GM21576 (cell line): Measurements from ENCODE around the gene AGPAT1.
A peak's percentile ranks its signal among the peaks of the same experiment; 100 is the strongest.
"Not testable (repeated sequence)": the region's sequence is repeated elsewhere in the genome, so short reads cannot be mapped to it uniquely, and the experiment has no call there.

Source experiments
- ATAC-seq: cut with Tn5 transposase; IDR thresholded peaks from one replicate; pipeline ENCODE4 v1.9.1; 2021; ENCODE audit warnings: mild to moderate bottlenecking, moderate library complexity; ENCODE audit not compliant: unreplicated experiment

AGPAT1 gene

DNA sequence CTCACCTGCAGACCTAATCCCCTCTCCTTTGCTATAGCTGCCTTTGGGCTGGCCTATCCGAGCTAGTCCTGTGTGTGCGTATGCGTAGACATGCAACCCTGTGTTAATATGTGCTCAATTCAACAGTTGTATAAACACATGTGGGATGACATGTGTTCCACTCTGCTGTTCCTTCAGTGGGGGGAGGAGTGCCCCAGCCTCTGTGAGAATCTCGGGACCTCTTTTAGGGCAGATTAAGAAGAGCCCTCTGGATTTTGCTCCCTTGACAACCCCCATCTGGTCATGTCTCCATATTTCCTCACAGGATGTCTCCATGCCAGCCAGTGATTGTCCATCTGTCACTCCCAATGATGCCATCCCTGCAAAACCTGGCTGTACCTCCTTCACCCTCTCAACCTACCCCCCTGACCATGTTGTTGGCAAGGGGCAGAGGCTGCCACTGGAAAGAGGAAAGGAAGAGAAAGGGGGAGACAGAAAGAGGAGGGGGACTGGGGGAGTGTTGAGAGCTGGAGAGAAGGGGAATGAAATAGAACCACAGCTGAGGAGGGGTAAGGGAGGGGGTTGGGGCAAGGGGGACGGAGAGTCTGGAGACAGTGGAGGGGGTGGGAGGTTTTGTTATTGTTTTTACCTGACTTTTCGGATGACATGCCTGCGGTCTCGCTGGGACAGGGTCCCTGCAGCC lies 24.6 kb downstream of the AGPAT1 start:
- ATAC-seq: no peak

DNA sequence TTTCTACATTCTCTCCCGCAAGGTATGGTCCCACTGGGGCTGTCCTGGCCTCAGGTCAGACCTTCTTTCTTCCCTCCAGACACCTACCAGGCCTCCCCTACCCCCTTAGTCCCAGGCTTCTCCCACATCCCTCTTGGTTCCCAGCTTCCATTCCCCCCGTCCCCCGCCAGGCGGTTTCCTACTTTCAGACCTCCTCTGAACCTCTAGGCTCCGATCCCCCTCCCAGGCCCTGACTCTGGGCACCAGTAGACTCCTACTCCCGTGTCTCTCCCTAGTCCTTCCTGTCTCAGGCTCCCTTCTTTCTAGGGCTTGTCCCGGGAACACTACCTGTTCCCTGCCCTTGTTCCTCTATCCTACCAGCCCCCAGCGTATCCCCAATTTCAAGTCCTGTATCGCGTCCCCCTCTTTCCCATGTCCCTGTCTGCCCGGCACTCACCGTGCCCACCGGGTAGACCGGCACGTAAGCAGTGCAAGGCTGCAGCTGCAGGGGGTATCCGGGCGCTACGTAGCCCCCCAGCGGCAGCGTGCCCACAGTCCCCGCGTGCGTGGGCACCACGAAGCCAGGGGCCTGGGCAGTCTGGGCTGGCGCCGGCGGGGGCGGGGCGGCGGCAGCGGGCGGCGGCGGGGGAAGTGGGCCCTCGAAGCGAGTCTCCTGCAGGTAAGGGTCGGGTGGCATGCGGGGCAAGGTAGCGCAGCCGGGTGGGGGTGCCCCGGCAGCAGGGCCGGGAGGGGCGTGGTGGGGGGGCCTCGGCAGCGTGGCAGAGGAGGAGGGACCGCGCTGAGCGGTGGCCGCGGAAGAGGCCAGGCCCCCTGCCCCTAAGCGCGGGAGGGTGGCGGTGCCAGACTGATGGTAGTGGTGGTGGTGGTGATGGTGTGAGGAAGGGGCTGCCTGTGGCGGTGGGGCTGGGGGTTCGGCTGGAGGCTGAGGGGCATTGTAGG lies 25.7 kb downstream of the AGPAT1 start:
- no peak for ATAC-seq

DNA sequence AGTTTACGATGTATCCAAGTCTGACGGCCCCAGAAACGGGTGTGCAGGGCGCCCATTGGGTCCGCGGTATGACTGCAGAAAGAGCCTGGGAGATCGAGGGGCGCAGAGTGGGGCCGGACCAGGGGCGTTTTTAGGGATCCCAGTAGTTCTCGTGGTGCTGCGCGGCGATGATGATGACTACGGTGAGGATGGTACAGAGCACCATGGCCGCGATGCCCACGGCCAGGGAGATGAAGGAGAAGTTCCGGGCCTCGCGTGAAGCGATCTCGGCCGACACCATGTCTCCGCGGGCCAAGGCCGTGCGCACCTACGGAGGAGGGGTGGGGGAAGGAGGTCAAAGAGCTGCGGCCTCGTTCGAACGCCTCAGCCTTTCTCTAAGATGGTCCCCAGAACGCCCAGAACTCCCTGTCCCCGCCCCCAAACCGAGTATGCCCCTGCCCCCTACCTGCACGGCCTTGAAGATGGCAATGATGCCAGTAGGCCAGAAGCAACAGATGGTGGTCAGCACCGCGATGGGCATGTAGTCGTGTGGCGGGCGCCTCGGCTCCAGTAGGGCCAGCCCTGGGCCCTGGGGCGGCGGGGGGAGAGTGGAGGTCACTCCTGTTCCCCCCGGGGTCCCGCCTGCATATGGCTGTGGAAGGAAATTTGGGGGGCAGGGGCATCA lies 26.7 kb downstream of the AGPAT1 start:
- no peak for ATAC-seq

DNA sequence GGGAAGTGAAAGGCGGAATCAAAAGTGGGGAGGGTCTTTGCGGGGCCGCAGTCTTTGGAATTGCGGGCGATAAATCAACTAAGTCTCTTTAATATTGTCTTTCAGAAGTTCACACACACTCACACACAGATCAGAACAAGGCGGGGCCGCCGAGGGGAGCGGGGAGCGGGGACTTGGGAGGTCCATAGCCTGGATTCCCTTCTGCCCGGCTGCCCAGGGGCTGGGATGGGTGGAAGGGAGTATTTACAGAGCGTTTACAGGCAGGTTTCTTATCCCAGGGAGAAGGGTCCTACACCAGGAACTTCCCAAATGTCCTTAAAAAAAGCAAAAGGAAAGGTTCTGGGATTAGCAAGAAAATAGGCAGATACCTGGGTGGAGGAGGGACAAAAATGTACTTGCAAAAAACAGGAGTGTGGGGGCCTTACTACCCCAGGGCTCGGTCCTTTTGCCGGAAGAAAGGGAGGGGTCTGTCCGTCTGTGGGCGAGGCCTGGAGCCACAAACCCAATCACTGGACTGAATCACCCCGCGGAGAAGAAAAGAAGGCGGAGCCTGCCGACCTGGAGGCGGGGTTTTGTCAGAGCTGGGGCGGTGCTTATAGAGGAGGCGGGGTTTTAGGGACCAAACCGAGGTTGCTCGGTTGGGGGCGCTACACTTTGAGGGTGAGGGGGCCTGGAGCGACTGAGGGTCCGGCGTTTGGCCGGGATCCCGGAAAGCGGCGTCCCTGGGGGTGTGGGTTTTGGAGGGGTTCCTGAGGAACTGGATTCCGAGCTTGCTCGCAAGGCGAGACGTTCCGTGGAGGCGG lies 27.4 kb downstream of the AGPAT1 start:
- ATAC-seq: no peak

DNA sequence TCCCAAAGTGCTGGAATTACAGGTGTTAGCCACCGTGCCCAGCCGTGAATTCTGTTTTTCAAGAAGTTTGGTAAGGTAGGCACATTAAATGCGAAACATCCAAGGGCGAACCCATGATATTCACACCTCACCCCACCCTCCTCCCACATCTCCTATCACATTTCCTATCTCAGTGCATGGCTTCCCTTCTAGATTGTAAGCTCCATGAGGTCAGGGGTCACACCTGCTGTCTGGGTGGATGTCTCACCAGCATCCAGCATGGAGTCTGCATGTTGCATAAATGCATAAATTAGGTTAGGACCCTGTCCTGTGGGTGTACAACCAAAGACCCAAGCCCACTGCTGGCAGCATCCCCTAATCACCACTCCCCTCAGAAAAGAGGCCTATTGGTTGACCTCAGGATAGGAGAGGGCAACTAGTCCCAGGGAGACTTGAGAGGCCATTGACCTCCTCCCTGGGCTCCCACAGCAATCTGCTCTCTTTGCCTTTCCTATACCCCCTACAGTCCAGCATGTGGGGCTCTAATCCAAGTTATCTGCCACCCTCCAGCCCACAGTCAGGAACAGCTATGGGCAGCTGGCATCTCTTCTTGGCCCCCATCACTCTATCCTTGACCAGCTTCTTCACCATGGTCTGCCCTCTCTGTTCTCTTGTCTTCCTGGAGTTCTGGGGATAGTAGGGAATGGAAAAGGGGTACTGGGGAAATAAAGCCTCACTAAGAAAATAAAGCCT lies 28.3 kb downstream of the AGPAT1 start:
- ATAC-seq: no peak

DNA sequence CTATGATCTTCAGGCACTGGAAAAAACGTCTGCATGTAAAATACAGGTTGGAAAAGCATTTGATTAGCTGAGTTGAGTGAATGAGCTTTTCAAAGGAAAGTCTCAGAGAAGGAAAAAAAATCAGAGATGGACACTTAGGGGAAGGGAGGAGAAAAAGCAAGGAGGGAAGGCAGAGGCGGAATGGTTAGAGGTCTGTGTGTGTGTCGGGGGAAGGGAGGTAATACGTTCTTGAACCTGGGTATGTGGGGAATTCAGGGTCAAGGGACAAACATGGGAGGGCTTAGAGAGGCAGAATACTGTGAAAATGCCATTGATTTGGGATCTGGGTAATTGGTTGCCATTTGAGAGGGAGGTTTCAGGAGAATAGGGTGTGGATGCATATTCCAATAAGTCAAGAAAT lies 29.2 kb downstream of the AGPAT1 start:
- ATAC-seq: no peak

DNA sequence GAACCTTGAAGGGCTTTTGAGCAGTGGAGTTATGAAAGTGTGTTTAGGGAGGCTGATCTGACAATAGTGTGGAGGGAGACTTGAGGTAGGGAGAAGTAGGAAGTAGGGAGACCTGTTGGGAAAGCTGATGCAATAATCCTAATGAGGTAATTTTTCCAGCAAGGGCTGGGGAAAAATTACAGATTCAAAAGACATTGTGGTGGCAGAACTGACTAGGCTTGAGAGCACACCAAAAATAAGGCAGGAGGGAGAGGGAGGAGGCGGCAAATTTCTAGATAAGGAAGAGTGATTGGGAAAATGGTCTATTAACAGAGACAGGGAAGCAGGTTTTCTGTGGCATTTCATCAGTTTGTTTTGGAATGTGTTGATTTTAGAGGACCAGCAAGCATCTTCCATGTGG lies 29.6 kb downstream of the AGPAT1 start:
- ATAC-seq: no peak

DNA sequence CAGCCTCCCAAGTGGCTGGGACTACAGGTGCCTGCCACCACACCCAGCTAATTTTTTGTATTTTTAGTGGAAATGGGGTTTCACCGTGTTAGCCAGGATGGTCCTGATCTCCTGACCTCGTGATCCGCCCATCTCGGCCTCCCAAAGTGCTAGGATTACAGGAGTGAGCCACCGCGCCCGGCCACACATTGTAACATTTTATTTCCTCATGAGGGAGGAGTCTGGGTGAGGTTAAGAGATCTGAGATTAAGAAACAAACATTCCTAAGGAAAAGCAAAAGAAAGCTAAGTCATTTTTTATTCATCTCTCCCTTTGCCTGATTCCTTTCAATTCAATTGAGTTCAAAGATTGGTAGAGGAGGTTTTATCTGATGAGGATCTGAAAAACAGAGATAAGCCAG lies 31.6 kb downstream of the AGPAT1 start:
- ATAC-seq: not testable (repeated sequence)

DNA sequence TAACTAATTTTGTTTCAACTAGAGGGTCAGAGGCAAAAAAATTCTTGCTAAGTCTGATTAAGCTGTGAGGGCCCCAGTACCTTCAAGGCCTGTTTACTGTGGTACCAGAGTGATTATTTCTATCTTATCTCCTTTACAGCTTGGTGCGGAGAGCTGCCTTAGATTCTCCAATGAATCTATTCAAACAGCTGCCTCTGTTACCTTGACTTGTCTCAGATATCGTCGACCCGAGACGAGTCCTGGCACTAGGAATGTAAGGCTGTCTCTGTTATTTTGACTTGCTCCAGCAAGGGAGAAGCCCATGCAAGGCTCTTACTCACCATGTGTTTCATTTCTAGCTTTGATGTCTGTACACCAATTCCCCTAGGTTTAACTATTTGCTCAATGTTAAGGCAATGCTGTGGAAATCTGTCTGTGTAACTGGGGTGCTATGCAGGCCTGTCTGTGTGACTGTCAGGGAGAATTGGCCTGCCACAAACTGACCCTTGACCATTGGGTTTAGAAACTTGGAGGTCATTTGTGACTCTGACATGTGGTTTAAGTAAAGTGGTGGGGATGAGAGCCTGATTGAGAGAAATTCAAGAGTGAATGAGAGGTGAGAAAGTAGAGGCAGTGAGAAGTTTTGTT lies 35.4 kb downstream of the AGPAT1 start:
- ATAC-seq: no peak

DNA sequence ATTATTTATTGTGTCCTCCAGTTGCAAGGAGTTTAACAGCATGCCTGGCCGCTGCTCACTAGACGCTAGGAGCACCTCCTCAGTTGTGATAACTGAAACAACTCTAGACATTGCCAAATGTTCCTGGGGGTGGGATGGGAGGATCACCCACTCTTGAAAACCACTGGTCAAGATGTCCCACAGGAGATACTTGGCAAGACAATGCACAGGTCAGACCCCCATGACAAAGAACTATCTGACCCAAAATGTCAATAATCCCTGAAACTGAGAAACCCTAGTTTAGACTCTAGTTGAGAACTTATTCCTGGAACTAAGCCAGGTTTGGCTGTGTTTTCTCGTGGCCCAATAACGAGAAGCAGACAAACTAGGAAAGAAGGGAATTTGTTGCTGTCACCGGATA lies 36.3 kb downstream of the AGPAT1 start:
- ATAC-seq: no peak

DNA sequence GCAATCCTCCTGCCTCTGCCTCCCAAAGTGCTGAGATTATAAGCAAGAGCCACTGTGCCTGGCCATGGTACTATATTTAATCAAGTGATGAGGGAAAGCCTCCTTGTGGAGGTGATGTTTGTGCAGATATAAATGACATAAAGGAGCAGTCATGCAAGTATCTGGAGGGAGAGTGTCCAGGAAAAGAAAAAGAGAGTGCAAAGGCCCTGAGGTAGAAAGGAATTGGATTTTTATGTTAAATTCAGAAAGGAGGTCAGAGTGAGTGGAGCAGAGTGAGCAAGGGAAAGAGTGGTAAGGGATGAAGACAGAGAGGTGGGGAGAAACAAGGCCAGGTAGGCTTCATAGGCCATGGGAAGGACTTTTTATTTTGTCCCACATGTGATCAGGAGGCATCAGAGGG lies 38.4 kb downstream of the AGPAT1 start:
- ATAC-seq: no peak

DNA sequence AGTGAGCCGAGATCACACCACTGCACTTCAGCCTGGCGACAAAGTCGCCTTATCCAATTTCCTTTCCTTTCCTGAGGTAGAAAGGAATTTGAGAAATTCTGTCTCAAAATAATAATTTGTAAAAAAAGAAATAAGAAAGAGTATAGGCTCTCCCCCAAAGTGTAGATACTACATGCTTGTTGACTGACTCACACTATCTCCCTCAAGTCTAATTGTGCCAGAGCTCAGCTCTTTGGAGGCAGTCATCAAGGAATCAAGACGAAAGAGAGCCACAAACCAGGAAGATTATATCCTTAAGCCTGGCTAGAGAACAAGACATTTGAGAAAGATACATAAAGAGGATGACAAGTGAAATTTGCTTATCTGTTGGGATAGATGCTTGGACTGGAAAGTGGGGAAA lies 42.1 kb downstream of the AGPAT1 start:
- no peak for ATAC-seq

DNA sequence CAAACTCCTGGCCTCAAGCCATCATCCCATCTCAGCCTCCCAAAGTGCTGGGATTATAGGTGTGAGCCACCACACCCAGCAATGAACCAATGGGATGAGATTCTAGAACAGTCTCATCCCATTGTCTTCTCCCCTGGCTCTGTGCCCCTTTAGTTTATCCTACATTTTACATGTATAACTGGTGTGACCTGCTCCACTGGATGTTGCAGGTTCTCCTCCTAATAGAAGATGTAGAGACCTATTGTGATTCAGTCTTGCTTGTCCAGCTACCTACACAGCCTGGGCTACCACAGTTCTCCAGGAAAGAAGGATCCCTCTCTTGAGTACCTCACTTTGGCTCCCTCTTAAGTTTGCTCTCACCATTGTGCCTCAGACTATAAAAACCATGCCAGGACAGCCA lies 43.8 kb downstream of the AGPAT1 start:
- no peak for ATAC-seq

DNA sequence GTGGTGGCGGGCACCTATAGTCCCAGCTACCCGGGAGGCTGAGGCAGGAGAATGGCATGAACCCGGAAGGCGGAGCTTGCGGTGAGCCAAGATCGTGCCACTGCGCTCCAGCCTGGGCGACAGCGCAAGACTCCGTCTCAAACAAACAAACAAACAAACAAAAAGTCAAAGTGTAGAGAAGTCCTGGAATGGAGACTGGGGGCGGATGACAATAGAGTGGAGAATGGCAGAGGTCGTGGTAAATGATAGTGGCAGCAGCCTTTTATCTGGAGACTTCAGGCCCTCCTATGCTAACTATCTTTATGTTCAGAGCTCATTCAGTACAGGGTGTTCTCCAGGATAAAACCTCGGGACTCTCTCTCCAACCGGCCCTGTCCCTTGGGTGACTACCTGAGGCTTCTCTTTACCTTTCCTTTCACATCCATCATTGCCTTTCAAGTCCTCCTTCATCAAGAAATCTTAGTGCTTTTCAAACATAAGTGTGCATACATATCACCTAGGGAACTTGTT lies 44.4 kb downstream of the AGPAT1 start:
- ATAC-seq: no peak

DNA sequence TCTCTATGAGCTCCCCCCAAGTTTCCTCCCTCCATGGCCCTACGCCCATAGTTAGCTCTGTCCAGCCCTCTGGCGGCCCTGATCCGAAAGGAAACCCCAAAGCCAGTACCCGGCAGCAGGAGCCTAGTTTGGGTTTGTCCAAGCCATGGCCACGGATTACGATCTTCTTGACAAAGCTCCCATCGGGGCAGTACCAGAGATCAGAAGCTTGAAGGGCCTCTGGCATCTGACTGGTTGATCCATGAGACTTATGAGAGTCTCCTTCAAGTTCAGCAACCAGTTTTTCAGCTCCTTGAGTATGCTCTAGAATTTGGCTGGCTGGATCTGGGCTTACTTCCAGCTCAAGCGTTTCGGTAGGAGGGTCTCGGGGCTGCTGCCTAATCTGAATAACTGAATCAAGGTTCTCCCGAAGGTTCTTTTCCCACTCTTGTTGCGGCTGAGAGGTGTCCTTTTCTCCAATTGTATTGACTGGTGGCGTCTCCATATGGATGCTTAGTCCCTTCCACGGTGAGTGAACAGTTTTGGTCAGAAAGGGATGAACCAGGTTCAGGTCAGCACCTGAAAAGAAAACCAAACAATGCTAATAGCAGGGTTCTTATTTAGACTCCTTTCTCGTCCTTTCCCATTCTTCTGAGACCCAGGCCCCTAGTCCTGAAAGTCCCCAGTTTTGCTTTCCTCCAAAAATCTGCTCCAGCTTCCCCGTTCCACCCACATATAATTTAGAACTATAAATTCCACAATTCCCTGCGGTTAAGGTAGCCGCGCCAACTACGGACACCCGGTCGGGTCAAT lies 46.4 kb downstream of the AGPAT1 start:
- peak; percentile 5 for ATAC-seq

DNA sequence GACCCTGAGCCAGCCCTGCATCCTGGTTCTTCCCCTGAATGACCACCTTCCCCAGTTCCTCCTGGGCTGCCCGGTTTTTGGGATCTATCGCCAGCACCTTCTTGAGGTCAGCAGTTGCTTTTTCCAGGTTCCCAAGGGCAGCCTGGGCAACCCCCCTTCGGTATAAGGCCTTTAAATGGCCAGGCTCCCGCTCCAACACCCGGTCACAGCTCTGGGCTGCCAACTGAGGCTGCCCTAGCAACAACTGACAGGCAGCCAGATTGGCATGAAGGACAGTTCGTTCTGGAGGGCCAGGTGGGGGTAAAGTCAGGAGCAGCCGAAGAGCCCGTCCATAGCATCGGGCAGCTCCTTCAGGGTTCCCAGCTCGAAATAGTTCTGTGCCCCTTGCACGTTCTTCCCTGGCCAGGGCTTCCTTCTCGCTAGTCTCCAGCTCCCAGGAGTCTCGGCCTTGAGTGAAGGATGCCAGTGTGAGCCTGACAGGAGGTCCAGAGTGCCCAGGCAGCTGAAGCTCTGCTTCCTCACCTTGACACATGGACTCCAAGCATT lies 47.1 kb downstream of the AGPAT1 start:
- no peak for ATAC-seq

DNA sequence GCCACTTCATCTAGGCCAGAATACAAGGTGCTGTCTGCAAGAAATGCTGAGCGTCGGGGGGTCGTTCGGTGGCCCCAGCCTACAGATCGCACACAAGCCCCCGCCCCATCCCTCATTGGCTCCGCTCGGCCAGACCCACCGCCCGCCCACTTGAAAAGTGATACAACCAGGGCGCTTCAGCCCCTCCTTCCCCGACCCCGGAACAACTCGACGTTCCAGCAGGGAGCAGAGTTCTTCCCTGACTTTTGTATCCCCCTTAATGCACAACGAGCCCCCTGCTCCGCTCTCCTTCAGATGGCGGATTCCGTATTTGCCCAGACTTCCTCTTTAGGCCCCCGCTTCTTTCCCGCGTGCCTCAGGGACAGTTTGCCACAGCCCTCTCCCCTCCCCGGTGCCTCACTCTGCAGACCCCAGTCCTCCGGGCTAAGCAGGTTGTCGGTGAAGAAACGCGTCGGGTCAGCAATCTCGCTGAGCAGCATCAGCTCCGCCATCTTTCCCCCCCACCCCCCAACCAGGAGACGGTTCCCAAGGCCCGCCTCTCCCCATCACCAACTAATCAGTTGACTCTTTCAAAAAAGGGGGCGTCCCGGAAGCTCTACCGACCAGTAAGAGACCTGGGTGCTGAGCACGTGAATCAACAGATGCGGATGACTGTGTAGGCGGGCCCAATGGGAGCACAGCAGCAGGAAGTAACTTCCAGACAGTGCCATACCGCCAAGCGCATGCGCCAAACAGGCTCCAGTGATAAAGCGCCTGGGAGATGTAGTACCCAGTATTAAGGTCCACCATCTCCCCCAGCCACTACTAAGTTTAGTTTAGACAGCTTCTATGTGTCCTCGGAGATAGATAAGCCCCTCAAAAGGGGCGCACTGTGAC lies 47.9 kb downstream of the AGPAT1 start, which contains the start of gene ATF6B:
TSS of gene ATF6B (minus strand) at position 530 of the 876 bp plus-strand sequence. CDS start at position 491, 39 bp downstream.
- peak; percentile 86 for ATAC-seq

DNA sequence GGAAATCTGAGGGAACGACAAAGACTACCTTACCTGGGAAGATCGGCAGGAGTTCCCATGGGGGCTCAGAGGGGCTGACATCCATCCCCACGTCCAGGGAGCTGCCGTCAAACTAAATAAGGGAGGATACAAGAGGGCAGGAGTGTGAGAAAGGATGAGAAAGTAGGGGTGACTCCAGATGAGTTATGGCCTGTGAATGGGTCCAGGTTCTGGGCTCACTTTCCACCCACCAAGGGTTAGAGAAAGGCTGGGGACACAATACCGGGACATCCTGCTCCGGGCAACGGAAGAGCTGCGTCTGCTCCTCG lies 48.5 kb downstream of the AGPAT1 start:
- no peak for ATAC-seq
